Activated CD4-positive, alpha-beta T cell treated with anti-CD3 and anti-CD28 coated beads, Interleukin-2, Interleukin-4, amounts not matched to agents 100 ng/mL and 50 ng/mL, durations not matched to agents 16 hours and 8 hours (primary cell): ENCODE results near the gene RNF151.
"Not testable (repeated sequence)": the region's sequence is repeated elsewhere in the genome, so short reads cannot be mapped to it uniquely, and the experiment has no call there.

Experiments used
- DNase-seq: peaks from one replicate; pipeline ENCODE4 v3.0.0-alpha.2; 2020; ENCODE audit warnings: low spot score

Gene RNF151

DNA sequence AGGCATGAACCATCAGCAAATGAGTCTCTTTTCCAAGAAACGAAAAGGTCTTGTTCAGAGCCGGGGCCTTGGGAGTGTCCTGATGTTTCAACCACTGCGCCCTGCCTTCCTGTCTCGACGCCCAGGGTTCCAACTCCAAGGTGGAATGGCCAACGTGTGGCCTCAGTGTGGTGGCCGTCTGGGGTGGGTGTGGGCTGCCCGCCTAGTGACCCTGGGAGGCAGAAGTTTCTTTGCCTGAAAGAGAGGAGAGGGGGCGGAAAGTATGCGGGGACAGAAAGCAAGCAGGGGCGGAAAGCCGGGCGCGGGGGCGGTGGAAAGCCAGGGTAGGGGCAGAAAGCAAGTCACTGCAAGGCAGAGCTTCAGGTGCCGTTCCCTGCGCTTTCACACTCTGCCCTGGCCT, 27.7 kb upstream of the RNF151 start:
- DNase-seq, result no peak

DNA sequence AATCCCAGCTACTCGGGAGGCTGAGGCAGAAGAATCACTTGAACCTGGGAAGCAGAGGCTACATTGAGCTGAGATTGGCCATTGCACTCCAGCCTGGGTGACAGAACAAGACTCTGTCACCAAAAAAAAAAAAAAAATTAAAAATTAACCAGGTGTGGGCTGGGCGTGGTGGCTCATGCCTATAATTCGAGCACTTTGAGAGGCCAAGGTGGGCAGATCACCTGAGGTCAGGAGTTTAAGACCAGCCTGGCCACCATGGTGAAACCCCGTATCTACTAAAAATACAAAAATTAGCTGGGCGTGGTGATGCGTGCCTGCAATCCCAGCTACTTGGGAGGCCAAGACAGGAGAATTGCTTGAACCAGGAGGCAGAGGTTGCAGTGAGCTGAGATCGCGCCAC, 26.8 kb upstream of the RNF151 start:
- DNase-seq, result not testable (repeated sequence)

DNA sequence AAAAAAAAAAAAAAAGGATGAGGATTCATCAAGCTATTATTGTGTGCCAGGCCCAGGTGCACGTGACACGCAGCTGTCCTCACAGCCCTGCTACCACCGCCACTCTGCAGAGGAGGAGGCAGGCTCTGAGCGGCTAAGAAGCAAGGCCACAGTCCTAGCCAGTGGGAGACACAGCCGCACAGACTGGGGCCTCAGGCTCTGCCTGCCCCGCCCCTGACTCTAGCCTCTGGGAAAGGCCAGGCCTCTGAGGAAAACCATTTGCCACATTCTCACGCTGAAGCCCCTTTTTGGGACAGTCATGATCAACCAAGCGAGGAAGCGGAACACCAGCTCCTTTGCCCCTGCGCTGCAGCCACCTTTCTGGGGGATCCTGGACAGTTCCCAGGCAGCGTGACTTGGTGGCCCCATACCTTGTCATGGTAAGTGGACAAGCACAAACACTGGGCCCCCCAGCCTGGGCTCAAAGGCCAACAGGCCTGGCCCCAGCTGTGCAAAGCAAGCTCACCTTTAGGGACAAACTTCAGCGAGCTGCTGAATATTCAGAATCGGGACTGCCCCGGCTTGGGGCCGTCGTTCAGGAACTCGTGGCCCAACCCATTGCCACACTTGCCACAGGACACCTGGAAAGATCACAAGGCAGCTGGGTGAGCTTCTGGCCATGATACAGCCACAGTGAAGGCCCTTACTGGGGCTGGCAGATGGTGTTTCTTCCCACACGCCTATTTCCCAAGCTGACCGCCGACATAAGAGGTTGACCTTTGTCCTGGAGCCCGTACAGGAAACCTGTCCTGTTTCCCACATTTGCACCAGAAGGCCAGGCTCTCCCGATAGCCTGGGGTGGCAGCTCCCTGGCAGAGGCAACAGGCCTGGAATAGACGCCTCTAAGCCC, 26.1 kb upstream of the RNF151 start:
- DNase-seq, result no peak

DNA sequence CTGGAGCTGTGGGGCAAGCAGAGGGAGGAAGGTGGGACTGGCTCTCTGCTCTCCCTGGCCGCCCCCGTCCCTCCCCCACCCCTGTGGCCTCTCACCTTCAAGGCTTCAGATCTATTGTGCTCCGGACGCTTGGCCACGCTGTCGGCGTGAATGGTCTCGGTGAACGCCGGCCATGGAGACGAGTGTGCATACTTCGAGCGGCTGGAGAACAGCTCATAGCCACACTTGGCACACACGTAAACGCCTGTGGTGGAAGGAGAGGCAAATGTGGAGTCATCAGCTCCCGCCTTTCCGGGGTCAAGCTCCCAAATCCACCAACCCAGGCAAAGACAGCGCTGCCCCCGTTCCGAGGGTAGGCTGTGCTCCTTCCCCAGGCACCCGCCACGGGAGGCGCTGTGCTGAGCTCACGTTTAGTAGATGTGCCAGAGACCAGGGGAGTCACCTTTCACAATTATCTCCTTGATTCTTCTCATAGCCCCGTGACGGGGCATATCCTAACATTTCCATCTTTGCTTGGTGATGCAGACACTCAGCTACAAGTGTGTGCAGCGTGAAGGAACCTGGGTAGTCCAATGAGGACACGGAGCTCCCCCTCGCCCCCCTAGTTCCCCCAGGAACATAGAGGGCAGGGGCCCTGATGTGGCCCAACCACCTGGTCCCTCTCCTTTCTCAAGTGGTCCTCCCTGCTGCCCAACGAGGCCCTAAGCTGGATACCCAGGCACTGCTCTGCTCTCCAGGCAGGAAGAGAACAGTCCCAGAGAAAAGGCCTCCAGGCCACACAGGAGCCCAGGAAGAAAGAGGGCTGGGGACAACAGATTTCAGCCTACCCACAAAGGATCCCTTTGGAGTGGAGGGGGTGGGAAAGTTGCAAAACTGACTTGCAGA, 25.3 kb upstream of the RNF151 start:
- DNase-seq, result no peak

- DNase-seq, result peak; percentile 33
These were observed 24.4 kb upstream of the RNF151 start for GRCh38 chr16:1942047-1942809.

GRCh38 chr16:1942810-1943726, 23.6 kb upstream of the RNF151 start, which contains the start of gene MSRB1:
TSS of gene MSRB1 (minus strand) at chr16:1943199. CDS start at chr16:1943156, 43 bp downstream.
- peak; percentile 100 for DNase-seq

GRCh38 chr16:1944612-1945199, 21.9 kb upstream of the RNF151 start:
- no peak for DNase-seq

DNA sequence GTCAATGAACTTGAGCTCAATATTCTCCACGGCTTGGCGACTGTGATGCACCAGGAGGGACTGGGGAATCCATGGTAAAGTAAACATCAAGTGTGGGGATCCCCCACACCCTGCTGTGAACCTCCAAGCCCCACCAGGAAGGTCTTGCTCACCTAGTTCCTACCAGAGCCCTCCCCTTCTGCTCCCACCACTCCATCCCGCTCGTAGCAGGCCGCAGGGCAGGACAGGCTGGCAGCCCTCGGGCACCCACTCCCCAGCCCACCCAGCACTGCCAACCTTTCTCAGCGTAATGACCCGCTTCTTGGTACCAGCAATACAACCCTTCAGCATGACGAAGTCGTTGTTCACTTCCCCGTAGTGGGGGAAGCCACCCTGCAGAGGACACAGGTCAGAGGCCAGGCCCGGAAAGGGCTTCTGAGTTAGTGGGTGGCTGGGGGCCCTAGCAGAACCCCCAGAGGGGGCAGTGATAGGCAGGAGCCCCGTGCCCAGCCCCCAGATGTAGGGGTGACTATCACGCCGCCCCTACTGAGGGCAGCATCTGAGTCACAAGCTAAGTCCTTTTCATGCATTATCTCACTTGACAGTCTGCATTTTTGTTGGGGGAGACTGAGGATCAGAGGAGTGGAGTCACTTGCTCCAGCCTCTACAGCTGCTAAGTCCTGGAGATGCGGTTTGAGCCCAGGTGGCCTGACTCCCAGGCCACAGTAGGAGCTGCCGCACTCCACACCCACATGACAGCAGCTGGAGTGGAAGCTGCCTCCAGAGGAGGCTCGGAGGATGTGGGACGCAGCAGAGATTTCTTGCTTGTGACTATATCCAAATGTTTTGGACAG, 20.9 kb upstream of the RNF151 start:
- DNase-seq, result no peak

- DNase-seq, result no peak
These were observed 19.9 kb upstream of the RNF151 start for GRCh38 chr16:1946495-1947368.

GRCh38 chr16:1947369-1947670, 19.3 kb upstream of the RNF151 start:
- DNase-seq, result no peak

GRCh38 chr16:1949507-1949906, 17.1 kb upstream of the RNF151 start:
- DNase-seq, result no peak

DNA sequence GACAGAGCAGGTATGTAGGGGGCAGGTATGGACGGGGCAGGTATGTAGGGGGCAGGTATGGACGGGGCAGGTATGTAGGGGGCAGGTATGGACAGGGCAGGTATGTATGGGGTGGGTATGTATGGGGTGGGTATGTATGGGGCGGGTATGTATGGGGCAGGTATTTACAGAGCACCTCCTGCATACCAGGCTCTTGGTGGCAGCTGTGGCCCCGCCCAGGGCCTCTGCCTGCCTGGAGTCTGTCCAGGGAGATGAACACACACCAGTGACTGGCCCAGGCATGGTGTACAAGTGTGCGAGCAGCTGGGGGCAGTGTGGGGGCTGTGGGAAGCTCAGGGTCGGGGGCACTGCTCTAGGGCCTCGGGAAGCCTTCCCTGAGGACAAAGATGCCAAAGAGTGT, 16.6 kb upstream of the RNF151 start:
- DNase-seq, result no peak

GRCh38 chr16:1950559-1950958, 16.1 kb upstream of the RNF151 start:
- DNase-seq, result no peak

DNA sequence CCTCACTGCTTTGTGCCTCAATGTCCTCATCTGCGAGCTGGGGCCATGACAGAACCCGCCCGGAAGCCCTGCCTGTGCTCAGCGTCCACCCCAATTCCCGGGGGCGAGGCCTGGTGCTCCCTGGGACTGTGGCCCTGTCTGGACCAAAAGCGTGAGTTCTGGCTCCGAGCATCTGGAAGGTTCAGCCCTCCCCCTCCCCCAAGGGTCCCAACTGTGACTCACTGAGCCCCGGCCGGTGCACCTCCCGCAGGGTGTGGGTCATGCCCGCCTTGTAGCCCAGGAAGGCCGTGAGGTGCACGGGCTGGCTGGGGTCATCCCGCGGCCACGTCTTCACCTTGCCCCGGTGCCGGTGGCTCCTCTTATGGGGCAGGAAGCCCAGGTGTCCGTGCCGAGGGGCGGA, 12.9 kb upstream of the RNF151 start:
- DNase-seq, result no peak

GRCh38 chr16:1957434-1958142, 9.1 kb upstream of the RNF151 start:
- DNase-seq, result not testable (repeated sequence)

DNA sequence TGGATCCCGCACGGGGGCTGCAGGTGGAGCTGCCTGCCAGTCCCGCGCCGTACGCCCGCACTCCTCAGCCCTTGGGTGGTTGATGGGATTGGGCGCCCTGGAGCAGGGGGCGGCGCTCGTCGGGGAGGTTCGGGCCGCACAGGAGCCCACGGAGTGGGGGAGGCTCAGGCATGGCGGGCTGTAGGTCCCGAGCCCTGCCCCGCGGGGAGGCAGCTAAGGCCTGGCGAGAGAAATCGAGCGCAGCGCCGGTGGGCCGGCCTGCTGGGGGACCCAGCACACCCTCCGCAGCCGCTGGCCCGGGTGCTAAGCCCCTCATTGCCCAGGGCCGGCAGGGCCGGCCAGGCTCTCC, 8.5 kb upstream of the RNF151 start:
- DNase-seq, result not testable (repeated sequence)

GRCh38 chr16:1958715-1959268, 7.9 kb upstream of the RNF151 start:
- DNase-seq, result no peak
